GM12878 (cell line): Measurements from ENCODE around the gene PRKG1. TPM values are rescaled to one million over a fixed set of nuclear protein-coding genes. Genes with fewer than 3 reads are reported as not detected.

Experiments
- ATAC-seq: fragments of 200-7000 bp; cut with Tn5 transposase; 3 replicates; pipeline ENCODE4 v1.9.1; 2020; ENCODE audit warnings: mild to moderate bottlenecking, moderate library complexity
- BruUV-seq: library from RNA; stranded (reverse); fragments of 400-500 nt; replicated peaks from 2 replicates; lab custom pipeline; 2021; lab: Mats Ljungman, UMichigan
- CTCF ChIA-PET: fragments of 300-600 bp; sonication (Branson Sonifier 250); formaldehyde crosslinking; extraction: SDS; loops from one replicate; lab custom pipeline; 2021; ENCODE audit warnings: inconsistent platforms; lab: Yijun Ruan, JAX
- POLR2A ChIA-PET: fragments of 350-600 bp; formaldehyde crosslinking; extraction: SDS; loops from one replicate; lab custom pipeline; 2021; ENCODE audit warnings: inconsistent platforms; lab: Charles Lee
- RAD21 ChIA-PET: fragments of 300-600 bp; sonication (Branson Sonifier 250); formaldehyde crosslinking; loops from one replicate; lab custom pipeline; 2023; ENCODE audit warnings: antibody characterized with exemption; ENCODE audit not compliant: unreplicated experiment; lab: Charles Lee
- SMC1A ChIA-PET: fragments of 300-600 bp; sonication (Branson Sonifier 250); formaldehyde crosslinking; loops from one replicate; lab custom pipeline; 2023; ENCODE audit not compliant: unreplicated experiment, uncharacterized antibody; lab: Charles Lee
- DNase-seq: peaks from one replicate; pipeline ENCODE4 v3.0.0-alpha.2; 2011; ENCODE audit warnings: low read depth, low spot score
- FAIRE-seq: peaks from 3 replicates; lab custom pipeline; 2011; peaks lifted over from hg19 to GRCh38; lab: Jason Lieb, UNC
- H2AFZ ChIP-seq: 2 replicates; pipeline ENCODE4 v1.6.0; 2011; ENCODE audit warnings: low read depth, low read length, control low read depth; ENCODE audit not compliant: control insufficient read depth
- H3K27ac ChIP-seq: 2 replicates; pipeline ENCODE4 v1.5.1; 2011; ENCODE audit warnings: control low read depth; ENCODE audit not compliant: control insufficient read depth, insufficient read depth
- H3K27me3 ChIP-seq, 2 experiments: replicated peaks in 1 of 2; 2 replicates each; pipeline versions ENCODE4 v1.6.0 to v1.6.1; 2011; ENCODE audit warnings: low read length in 1 of 2; ENCODE audit not compliant: control insufficient read depth in 2 of 2, insufficient read depth in 2 of 2
- H3K36me3 ChIP-seq, 2 experiments: 2 replicates each; pipeline ENCODE4 v1.5.1; 2011; ENCODE audit warnings: low read length in 1 of 2; ENCODE audit not compliant: control insufficient read depth in 2 of 2, insufficient read depth in 2 of 2
- H3K4me1 ChIP-seq: 2 replicates; pipeline ENCODE4 v1.6.1; 2011; ENCODE audit warnings: mild to moderate bottlenecking, low read length, moderate library complexity, mixed read lengths; ENCODE audit not compliant: control insufficient read depth, insufficient read depth
- H3K4me2 ChIP-seq: 2 replicates; pipeline ENCODE4 v1.6.0; 2011; ENCODE audit warnings: control low read depth; ENCODE audit not compliant: control insufficient read depth, insufficient read depth
- H3K4me3 ChIP-seq: fragments of 200-600 bp; sonication (generic); 2 replicates; pipeline ENCODE4 v1.5.1; 2016
- H3K79me2 ChIP-seq: 2 replicates; pipeline ENCODE4 v1.6.0; 2011; ENCODE audit warnings: low read length; ENCODE audit not compliant: control insufficient read depth, insufficient read depth
- H3K9ac ChIP-seq: 2 replicates; pipeline ENCODE4 v1.8.0; 2011; ENCODE audit warnings: low read length, control low read depth, mixed read lengths; ENCODE audit not compliant: control insufficient read depth, insufficient read depth
- H3K9me3 ChIP-seq: replicated peaks from 3 replicates; pipeline ENCODE4 v1.5.1; 2011; ENCODE audit warnings: mild to moderate bottlenecking, low read length; ENCODE audit not compliant: control insufficient read depth, insufficient read depth
- H4K20me1 ChIP-seq: 2 replicates; pipeline ENCODE4 v1.6.0; 2011; ENCODE audit not compliant: control insufficient read depth, insufficient read depth
- BRCA1 ChIP-seq: IDR thresholded peaks from 2 replicates; pipeline ENCODE4 v1.6.1; 2011; ENCODE audit warnings: low read depth, low read length, improper control_type of control experiment
- IKZF2 ChIP-seq, 2 experiments: fragments of 450-650 bp; IDR thresholded peaks; 2 replicates each; pipeline ENCODE4 v1.6.1; 2017; ENCODE audit warnings: mild to moderate bottlenecking in 2 of 2, moderate library complexity in 2 of 2
- JUND ChIP-seq: IDR thresholded peaks from 2 replicates; pipeline ENCODE4 v1.6.1; 2012; ENCODE audit warnings: low read depth, mild to moderate bottlenecking, low read length, improper control_type of control experiment, moderate library complexity
- PAX8 ChIP-seq: fragments of 450-650 bp; IDR thresholded peaks from 2 replicates; pipeline ENCODE4 v1.6.1; 2017; ENCODE audit warnings: mild to moderate bottlenecking, moderate library complexity
- SMC3 ChIP-seq: IDR thresholded peaks from 2 replicates; pipeline ENCODE4 v1.6.1; 2011; ENCODE audit warnings: low read length, improper control_type of control experiment, borderline replicate concordance
- STAT1 ChIP-seq: fragments of 450-650 bp; conservative IDR thresholded peaks from 2 replicates; pipeline ENCODE4 v1.6.1; 2014; ENCODE audit warnings: antibody characterized with exemption, mild to moderate bottlenecking
- SUPT20H ChIP-seq: IDR thresholded peaks from 2 replicates; pipeline ENCODE4 v1.6.1; 2011; ENCODE audit warnings: low read depth, mild to moderate bottlenecking, low read length, moderate library complexity, borderline replicate concordance; ENCODE audit not compliant: control insufficient read depth
- TBL1XR1 ChIP-seq: IDR thresholded peaks from 2 replicates; pipeline ENCODE4 v1.6.1; 2012; ENCODE audit warnings: low read depth, low read length, improper control_type of control experiment
- WGBS: methylation state at CpG from one replicate; pipeline ENCODE4 v1.1.6; 2016; ENCODE audit warnings: low lambda C conversion rate; ENCODE audit not compliant: insufficient replicate concordance, insufficient coverage; ENCODE audit errors: missing lambda C conversion rate; 5-methylcytosine and 5-hydroxymethylcytosine counted together
- in situ Hi-C: fragments of 300-500 bp; cut with MboI; formaldehyde crosslinking; loops from 9 replicates; pipeline ENCODE4 v1.14.3; 2018; ENCODE audit warnings: mixed read lengths
- intact Hi-C: fragments of 100-400 bp; cut with micrococcal nuclease; formaldehyde crosslinking; loops from one replicate; pipeline ENCODE4 v1.14.2; 2022; ENCODE audit not compliant: unreplicated experiment
- polyA plus RNA-seq, 11 experiments: library from polyadenylated mRNA; depleted of rRNA in 4 of 11; unstranded in 6 of 11; stranded (reverse) in 5 of 11; fragments of >200 nt; fragmentation: Nextera tagmentation in 4 of 11; fragmentation: Illumina TruSeq in 1 of 11; extraction: Ambion mirVana in 4 of 11; extraction: Trizol in 1 of 11; gene quantifications; 1 replicate in 1 of 11; 2 replicates in 10 of 11; pipeline versions ENCODE4 v1.2.1 to v1.2.3, GENCODE V29; 2011 to 2016; ENCODE audit warnings: inconsistent platforms in 2 of 11, missing spikeins in 2 of 11, low read depth in 1 of 11
- total RNA-seq, 4 experiments: library from RNA; depleted of rRNA in 3 of 4; stranded (reverse); fragments of >200 nt in 3 of 4; fragmentation: Illumina TruSeq in 1 of 4; extraction: Trizol in 1 of 4; gene quantifications; 2 replicates each; pipeline versions ENCODE4 v1.2.1 to v1.2.3, GENCODE V29; 2013 to 2021
- TF ChIP-seq, protein P1 (sequence below): IDR thresholded peaks from 2 replicates; pipeline ENCODE4 v1.6.1; 2011; ENCODE audit warnings: low read depth, mild to moderate bottlenecking, low read length, moderate library complexity, borderline replicate concordance; ENCODE audit errors: extremely low read depth
- TF ChIP-seq, protein P2 (sequence below): fragments of 450-650 bp; formaldehyde crosslinking; IDR thresholded peaks from 2 replicates; pipeline ENCODE4 v1.4.0; 2020; ENCODE audit warnings: mild to moderate bottlenecking, moderate library complexity
- TF ChIP-seq, protein P3 (sequence below): fragments of 450-650 bp; IDR thresholded peaks from 2 replicates; pipeline ENCODE4 v1.6.1; 2014; ENCODE audit warnings: mild to moderate bottlenecking
- TF ChIP-seq, protein P4 (sequence below): fragments of 450-650 bp; IDR thresholded peaks from 2 replicates; pipeline ENCODE4 v1.6.1; 2017; ENCODE audit warnings: borderline replicate concordance
- TF ChIP-seq, protein P5 (sequence below): fragments of 450-650 bp; IDR thresholded peaks from 2 replicates; pipeline ENCODE4 v1.6.1; 2017; ENCODE audit warnings: mild to moderate bottlenecking

PRKG1 gene
- total and polyA plus RNA-seq, 10 of the 15 experiments (the other 5 are each of a cell fraction or from before 2014, with no cell fraction given): 0.04 to 0.05 TPM; not detected in 8

DNA sequence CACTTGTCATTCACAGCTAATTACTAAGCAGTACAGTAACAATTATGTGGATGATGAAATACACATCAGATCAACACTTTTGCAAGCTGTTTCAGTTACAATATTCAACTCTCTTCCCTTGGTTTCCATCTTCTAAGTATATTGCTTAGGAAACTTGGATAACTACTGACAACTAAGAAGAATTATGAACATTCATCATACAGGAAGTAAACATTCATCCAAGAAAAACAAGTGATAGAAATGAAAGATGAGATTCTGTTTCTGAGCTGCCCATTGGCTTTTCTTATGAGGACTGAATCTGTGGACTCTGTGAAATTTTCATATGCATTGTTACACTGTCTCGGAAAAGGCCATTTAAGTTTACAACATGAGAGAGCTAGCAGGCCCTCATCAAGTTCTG, 240.2 kb downstream of the PRKG1 start (continued):
- TF ChIP-seq JUND: no peak
- no peak for TF ChIP-seq BRCA1
- TF ChIP-seq, protein P1, sequence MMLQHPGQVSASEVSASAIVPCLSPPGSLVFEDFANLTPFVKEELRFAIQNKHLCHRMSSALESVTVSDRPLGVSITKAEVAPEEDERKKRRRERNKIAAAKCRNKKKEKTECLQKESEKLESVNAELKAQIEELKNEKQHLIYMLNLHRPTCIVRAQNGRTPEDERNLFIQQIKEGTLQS: no peak
- TF ChIP-seq, all 136 proteins: peak for 0

DNA sequence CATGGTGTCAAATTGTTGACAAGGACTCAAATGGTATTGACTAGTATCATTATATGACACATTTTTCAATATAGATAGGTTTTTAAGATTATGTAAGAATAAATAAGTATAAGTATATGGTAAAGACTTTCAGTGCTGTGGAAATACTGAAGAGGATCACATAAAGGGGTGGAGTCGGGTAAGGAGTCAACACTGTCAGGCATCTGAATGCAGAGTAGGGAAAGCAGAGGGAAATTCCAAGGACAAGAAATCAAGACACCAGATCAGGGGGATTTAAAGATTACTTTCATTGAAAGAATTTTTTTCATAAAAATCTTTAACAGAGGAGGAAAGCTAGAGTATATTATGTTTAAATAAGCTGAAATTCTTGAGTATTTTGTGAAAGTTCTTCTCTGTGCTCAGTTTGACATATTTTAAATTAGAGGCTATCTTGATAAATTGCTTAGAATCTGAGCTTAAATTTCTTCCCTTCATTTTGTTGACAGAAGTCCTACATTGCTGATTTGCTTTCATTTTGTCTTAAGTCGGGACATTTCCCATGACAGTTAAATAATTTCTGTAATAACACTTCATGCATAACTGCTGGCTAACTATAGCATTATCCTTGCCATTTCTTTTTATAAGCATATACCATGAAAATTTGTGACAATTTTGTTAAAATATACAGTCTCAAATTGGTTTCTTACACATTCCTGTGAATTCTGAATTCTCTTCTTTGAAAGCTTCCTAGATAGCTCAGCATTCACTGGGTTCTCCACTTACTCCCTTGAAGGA, 244.3 kb downstream of the PRKG1 start:
- POLR2A ChIA-PET: no interaction called here
- H4K20me1 ChIP-seq: no peaks in the 10 kb centered on the region
- SMC1A ChIA-PET: interaction anchor here (0.8 kb wide), 1 partner anchor 11 kb away, joined by 3 read pairs; no protein-coding TSS in a partner anchor
- no peaks in the 10 kb centered on the region for H3K79me2 ChIP-seq
- CTCF ChIA-PET: no interaction called here
- H3K9me3 ChIP-seq: no peaks in the 10 kb centered on the region
- no peak overlapping the region for H2AFZ ChIP-seq
- H3K4me1 ChIP-seq: no peaks in the 10 kb centered on the region
- TF ChIP-seq IKZF2 (IDR thresholded peaks at IDR 0.05) (no peak), SUPT20H (no peak), STAT1 (no peak), TBL1XR1 (no peak), PAX8 (no peak), SMC3 (no peak)
- TF ChIP-seq, protein P2, sequence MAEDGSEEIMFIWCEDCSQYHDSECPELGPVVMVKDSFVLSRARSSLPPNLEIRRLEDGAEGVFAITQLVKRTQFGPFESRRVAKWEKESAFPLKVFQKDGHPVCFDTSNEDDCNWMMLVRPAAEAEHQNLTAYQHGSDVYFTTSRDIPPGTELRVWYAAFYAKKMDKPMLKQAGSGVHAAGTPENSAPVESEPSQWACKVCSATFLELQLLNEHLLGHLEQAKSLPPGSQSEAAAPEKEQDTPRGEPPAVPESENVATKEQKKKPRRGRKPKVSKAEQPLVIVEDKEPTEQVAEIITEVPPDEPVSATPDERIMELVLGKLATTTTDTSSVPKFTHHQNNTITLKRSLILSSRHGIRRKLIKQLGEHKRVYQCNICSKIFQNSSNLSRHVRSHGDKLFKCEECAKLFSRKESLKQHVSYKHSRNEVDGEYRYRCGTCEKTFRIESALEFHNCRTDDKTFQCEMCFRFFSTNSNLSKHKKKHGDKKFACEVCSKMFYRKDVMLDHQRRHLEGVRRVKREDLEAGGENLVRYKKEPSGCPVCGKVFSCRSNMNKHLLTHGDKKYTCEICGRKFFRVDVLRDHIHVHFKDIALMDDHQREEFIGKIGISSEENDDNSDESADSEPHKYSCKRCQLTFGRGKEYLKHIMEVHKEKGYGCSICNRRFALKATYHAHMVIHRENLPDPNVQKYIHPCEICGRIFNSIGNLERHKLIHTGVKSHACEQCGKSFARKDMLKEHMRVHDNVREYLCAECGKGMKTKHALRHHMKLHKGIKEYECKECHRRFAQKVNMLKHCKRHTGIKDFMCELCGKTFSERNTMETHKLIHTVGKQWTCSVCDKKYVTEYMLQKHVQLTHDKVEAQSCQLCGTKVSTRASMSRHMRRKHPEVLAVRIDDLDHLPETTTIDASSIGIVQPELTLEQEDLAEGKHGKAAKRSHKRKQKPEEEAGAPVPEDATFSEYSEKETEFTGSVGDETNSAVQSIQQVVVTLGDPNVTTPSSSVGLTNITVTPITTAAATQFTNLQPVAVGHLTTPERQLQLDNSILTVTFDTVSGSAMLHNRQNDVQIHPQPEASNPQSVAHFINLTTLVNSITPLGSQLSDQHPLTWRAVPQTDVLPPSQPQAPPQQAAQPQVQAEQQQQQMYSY (CRISPR knock-in tag): no peak
- TF ChIP-seq, protein P3, sequence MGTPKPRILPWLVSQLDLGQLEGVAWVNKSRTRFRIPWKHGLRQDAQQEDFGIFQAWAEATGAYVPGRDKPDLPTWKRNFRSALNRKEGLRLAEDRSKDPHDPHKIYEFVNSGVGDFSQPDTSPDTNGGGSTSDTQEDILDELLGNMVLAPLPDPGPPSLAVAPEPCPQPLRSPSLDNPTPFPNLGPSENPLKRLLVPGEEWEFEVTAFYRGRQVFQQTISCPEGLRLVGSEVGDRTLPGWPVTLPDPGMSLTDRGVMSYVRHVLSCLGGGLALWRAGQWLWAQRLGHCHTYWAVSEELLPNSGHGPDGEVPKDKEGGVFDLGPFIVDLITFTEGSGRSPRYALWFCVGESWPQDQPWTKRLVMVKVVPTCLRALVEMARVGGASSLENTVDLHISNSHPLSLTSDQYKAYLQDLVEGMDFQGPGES: no peak
- TF ChIP-seq, protein P4, sequence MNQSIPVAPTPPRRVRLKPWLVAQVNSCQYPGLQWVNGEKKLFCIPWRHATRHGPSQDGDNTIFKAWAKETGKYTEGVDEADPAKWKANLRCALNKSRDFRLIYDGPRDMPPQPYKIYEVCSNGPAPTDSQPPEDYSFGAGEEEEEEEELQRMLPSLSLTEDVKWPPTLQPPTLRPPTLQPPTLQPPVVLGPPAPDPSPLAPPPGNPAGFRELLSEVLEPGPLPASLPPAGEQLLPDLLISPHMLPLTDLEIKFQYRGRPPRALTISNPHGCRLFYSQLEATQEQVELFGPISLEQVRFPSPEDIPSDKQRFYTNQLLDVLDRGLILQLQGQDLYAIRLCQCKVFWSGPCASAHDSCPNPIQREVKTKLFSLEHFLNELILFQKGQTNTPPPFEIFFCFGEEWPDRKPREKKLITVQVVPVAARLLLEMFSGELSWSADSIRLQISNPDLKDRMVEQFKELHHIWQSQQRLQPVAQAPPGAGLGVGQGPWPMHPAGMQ: no peak
- TF ChIP-seq, protein P5, sequence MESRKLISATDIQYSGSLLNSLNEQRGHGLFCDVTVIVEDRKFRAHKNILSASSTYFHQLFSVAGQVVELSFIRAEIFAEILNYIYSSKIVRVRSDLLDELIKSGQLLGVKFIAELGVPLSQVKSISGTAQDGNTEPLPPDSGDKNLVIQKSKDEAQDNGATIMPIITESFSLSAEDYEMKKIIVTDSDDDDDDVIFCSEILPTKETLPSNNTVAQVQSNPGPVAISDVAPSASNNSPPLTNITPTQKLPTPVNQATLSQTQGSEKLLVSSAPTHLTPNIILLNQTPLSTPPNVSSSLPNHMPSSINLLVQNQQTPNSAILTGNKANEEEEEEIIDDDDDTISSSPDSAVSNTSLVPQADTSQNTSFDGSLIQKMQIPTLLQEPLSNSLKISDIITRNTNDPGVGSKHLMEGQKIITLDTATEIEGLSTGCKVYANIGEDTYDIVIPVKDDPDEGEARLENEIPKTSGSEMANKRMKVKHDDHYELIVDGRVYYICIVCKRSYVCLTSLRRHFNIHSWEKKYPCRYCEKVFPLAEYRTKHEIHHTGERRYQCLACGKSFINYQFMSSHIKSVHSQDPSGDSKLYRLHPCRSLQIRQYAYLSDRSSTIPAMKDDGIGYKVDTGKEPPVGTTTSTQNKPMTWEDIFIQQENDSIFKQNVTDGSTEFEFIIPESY: no peak
- H3K9ac ChIP-seq: no peak overlapping the region
- H3K4me2 ChIP-seq: no peak overlapping the region
- in situ Hi-C loops: no loop called here
- DNase-seq (no peak), FAIRE-seq (no peak), ATAC-seq (no peak)
- H3K36me3 ChIP-seq: no peaks in the 10 kb centered on the region
- intact Hi-C loops: no loop called here
- WGBS: 0% methylated on average over 2 of the region's 2 CpGs
- H3K27ac ChIP-seq: no peak overlapping the region
- no TSS peak for BruUV-seq
- RAD21 ChIA-PET: no interaction called here
- H3K4me3 ChIP-seq: no peak overlapping the region
- peaks cover 0 to 2% of the 10 kb centered on the region in 2 experiments; a peak in 1 of 4 replicates for H3K27me3 ChIP-seq
